ENCODE measurements around the gene MOG.

MOG gene

DNA sequence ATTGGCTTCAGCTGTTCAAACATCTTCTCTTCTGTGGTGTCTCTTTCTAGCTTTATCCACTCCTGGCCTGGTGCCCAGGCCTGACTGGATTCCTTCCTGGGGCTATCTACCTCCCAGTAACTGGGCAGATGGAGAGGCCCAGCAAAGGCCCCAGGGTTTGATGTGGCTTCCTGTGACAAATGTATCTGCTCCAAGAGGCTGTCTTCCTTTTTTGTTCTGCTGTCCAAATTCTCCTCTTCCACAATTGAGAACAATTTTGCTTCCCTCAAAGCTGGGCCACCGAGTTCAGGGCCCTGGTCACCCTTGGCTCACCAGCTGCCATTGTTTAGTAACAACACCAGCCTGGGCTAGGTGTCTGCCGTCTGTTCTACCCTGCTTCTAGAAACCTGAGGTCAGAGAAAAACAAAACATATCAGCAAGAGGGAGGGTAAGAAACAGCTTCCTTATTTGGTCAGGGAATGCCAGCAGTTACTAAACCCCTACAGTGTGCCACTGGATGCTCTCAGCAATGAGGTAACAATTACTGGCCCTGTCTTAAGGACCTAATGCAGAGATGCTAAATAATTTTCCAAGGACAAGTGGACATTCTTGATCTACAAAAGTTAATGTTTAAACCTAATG lies 20.2 kb downstream of the MOG start:
- DNase-seq, result no peak

DNA sequence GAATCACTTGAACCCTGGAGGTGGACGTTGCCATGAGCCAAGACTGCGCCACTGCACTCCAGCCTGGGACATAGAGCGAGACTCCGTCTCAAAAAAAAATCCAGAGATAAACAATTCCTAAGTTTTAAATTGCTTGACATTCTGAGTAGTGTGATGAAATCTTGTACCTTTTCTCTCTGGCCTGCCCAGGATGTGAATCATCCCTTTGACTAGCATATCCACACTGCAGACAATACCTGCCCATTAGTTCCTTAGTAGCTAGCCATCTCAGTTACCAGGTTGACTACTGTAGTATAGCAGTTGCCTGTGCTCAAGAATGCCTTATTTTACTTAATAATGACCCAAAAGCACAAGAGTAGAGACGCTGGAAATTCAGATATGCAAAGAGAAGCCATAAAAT lies 21.2 kb downstream of the MOG start:
- no peak for DNase-seq

DNA sequence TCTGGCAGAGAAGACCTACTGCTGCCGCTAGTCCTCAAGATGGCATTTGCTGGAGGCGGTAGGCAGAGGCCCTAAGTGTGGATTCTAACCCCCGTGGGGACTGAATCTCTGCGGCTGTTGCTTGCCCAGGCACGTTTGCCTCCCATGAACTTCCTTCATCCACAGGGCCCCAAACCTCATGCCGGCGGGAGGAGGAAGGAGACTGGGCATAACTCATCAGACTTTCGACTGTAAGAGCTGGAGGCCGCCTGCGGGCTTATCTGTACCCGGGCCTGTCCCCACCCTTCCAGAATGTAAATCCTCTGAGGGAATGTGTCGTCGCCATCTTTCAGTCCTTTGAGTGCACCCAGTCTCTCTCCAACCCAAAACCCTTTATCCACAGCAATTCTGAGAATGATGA lies 23.1 kb downstream of the MOG start:
- no peak for DNase-seq

DNA sequence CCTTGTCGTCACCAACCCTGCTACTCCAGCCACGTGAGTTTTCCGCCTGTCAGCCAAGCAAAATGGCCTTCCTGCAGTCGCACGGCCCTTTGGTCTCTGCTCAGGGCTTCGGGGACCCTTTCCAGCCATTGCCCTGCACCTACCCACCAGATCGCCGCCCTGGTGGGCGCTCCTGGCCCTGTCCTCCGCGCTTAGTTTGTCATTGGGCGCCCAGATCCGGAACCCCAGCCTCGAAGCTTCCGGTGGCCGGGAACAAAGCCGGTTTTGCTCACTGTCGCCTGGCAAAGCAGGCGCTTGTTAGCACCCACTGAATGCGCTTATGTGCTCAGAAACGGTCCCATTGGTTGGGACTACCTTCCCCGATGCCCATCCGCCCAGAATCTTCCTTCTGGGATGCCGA lies 23.5 kb downstream of the MOG start:
- DNase-seq, result no peak

DNA sequence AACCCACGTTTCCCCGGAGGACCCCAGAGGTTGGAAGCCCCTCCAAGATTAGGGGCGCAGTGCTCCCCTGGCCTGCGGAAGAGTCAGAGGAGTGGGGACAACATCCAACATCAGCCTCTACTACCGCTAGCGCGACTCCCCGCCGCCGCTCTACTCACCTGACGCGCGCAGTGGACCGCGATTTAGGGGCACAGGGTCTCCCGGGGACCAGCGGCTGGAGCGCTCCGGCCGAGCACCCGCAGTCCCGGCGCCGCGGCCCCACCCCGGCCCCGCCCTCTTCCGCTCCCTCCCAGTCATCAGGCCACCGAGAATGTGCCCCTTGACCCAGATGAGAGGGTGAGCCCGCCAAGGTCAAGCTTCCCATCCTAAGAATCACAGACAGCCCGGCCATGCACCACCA lies 24.0 kb downstream of the MOG start, which contains the start of gene ZFP57:
Gene ZFP57 (minus strand): TSS at position 249 of the 400 bp plus-strand sequence. CDS start 4,149 bp downstream, outside the sequence.
- DNase-seq, result no peak

DNA sequence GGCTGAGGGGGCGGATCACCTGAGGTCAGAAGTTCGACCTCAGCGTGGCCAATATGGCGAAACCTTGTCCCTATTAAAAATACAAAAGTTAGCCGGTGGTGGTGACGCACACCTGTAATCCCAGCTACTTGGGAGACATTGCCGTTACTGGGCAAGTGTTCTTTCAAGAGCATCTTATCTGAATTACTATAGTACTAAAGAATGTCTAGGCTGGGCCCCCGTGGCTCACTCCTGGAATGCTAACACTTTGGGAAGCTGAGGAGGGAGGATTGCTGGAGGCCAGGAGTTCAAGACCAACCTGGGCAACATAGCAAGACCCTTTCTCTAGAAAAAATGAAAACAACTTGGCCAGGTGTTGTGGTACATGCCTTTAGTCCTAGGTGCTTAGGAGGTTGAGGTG lies 24.9 kb downstream of the MOG start:
- DNase-seq, result no peak

DNA sequence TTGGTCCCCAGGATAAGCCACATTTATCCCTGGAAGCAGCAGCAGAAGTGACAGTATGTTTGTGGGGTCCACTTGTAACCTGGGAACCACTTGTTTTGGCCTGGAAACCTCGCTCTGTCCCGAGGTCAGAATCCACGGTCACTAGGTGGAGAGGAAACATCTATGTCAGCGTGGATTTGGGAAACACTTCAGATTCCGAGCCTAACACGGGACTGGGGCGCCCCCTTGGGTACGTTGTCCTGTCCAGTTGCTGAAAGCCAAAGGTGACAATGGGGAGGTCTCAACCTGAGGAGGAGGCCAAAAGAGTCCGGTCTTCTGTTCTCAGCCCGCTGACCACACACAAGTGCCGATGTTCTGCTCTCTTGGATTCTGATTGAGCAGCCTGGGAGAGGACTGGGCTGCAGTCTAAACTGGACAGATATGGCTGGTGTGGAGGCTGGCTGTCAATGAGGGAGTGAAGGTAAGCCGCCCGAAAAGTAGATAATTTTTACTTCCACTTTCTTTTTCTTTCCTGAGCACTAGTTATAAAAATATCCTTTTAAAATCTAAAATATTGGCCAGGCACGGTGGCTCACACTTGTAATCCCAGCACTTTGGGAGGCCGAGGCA lies 28.9 kb downstream of the MOG start:
- no peak for DNase-seq

DNA sequence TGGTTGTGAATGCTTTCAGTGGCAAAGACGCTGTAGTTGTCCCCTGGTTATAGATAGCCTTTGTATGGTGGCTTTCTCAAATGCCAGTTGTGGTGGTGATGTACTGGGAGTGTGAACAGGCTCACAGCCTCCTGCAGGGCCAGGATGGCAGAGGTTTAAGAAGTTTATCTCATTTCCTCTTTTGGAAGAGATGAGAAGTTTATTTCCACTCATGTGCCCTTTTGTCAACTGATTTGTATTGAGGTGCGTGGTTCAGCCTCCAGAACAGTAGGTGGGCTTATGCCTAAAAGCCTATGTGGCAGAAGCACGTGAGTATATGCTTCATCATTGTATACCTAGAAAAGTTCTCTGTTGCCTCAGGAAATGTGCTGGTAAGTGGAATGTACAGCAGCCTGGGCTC lies 37.7 kb downstream of the MOG start:
- no peak for DNase-seq

DNA sequence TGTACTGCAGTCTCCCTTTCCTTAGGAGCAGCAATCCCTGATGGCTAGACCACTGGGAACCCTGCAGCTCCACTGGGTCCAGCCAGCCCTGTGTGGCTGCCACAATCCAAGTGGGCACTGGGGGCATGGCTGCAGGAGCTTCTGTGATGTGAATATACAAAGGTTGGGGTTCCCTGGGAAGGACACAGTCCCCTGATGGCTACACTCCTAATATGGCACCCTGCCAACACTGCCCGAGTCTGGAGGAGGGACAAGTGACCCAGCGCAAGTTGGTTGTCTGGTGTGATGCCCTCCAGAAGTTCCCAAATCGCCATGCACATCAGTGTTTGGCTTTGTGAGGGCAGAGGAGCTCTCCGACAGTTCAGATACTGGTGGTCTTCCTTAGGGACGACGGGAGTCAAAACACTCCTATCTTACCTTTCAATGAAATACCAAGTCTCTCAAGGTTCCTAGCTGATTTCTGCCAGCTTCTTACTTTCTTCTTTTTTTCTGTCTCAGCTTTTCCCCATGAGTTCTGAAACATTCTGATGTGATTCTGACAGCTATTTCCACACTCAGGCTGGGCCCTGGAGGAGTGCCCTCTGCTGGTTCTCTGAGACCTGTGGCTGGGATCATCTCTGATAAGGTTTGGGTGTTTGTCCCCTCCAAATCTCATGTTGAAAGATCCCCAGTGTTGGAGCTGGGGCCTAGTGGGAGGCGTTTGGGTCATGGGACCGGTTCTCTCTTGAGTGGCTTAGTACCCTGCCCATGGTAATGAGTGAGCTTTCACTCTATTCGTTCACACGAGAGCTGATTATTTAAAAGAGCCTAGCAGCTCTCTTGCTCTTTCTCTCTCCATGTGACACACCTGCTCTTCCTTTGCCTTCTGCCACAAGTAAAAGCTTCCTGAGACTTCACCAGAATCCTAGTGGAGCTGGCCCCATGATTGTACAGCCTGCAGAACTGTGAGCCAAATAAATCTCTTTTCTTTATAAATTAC lies 39.5 kb downstream of the MOG start:
- no peak for DNase-seq

DNA sequence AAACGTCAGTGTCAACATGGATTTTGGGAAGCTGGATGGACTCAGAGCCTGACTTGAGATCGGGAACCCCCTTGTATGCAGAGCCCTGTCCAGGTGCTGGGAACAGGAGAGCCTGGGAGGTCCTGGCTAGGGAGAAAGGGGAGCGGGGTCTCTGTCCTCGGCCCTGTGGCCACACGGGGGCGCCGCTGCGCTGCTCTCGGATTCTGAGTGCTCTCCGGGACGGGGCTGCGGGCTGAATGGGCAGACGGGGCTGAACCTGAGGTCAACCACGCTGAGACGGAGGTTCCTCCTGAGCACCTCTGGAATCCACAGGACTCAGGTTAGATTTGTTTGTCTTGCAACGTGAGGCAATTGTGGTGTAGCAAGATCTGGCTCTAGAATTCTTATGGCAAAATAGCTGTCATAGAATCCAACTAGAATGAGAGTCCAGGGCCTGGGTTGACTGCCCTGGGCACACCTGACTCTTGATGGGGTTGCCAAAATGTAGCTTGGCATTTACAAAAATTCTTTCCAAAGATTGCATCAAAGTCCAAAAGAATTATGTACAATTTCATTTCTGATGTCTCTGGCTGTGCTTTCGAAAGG lies 45.7 kb downstream of the MOG start:
- DNase-seq, result peak; percentile 76 to 84

DNA sequence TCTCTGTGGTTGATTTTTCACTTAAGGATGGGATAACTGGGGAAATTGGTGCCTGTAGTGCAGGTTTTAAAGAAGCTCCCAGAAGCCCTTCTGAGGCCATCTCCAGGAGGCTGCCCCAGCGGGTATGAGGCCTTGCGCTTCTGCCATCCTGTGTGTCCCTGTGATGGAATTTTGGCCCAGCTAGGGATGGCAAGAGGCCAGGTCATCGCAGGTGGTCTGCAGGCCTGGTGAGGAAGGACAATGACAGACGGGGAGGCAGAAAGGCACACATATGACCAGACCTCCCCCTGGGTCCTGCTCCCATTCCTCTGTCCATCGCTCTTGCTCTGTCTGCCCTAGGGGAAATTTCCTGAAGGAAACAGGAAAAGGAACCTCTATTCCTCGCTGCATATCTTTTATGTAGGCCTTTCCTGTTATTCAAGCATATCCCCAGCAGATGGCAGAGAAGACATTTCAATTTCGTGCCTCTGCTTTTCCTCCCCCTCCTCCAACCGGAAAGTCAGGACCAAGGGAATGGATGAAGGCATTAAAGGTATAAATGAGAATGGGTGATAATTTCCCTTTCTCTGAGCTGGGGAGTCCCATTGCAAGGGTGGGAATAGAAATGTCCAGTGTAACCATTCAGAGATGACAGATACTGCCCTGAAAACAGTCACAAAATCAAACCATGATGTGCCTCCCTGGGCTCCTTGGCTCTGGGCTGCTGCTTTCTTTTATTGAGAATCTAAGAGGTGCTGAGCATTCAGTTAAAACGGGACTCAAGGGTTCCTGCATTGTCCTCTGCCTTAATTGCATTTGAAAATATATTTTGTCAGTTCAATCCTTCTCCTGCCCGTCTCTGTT lies 48.7 kb downstream of the MOG start:
- DNase-seq, result no peak

DNA sequence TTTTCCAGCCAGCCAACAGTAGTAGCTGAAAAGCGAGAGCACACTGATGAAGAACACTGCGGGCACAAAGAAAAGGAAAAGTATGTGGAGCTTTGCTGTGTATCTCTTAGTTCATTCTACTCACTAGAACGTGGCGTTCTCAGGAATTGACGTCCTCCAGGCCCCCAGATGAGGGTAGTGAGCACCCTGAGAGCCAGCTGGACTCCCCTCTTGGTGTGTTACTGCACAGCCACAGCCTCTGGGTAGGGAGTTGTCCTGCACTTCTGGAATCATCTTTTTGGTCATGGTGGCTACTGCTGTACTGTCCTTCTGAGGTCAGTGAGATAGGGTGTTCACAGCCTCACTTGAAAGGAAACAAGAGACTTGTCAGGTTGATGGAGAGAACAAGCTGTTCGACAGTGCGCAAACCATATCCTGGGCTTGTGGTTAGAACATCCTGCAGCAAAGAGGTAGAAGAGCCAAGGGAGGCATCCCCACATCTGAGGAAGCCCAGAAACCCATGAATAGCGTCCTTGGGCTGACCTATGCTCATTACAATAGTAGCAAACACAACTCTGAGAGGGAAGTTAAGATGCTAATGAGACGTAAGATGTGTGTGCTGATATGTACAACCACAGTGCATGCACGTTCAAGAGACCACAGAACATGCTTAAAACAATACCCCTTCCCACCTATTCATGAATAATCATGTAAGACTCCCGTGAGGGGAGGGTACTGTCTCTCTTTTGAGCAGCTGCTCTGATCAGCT lies 51.7 kb downstream of the MOG start:
- DNase-seq, result peak in 1 of 2 donors; percentile 44

DNA sequence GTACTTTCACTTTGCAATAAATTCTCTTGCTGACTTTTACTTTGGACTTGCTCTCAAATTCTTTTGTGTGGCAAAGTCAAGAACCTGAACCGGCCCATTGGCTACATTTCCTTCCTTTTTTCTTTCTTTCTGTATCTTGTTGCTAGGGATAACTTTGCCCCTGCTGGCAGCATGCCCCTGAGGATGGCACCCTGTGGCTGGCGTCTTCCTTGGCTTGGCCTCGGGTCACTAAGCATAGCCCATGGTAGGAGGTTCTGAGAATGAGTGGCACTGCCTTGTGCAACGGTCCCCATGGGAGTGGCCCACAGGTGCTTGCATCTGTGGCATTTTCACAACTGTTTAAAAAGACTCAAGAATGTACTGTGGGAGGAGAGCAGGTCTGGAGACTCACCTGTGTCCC lies 52.3 kb downstream of the MOG start:
- no peak for DNase-seq

DNA sequence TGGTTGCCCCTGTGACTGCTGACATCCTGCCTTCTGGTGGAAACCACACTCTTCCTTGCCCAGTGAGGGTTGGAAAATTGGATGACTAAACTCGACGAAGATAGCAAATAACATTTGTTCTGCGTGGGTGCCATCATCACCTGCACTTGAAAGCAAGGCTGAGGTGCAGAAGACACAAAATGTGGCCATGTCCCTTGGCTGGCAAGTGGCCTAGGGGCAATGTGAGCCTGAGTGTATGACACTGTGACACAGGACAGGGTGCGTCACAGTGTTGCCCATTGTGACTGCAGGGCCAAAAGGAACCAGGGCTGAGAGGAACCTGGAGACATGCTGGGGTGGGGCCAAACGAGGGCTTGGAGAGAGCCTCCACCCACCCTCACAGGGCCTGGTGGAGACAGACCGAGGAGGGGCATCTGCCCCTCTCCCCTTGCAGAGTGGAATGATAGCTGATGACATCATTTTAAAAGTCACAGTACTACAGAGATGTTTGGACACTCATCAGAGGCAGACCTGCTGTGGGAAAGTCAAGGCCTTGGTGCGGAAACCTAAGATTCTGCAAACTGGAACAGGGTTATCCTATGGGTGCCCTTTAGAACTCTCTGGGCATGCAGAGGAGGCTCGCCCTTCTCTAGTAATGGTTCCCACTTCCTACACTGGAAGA lies 53.5 kb downstream of the MOG start:
- DNase-seq, result no peak

DNA sequence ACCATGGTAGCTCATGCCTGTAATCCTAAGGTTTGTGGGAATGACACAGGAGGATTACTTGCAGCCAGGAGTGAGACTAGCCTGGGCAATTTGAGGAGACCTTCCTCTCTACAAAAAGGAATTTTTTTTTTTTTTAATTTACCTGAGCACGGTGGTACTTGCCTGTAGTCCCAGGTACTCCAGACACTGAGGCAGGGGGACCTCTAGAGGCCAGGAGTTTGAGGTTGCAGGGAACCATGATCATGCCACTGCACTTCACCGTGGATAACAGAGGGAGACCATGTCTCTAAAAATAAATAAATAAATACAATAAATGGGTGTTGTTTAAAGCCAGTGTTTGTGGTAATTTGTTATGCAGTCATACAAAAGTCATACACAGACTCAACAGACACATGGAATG lies 64.0 kb downstream of the MOG start:
- DNase-seq, result peak in 1 of 2 donors; percentile 38

Measured in activated CD4-positive, alpha-beta T cell treated with anti-CD3 and anti-CD28 coated beads for 4 hours (primary cell).